Measurements from ENCODE around the gene IL1RAPL2.
"Not testable (repeated sequence)": the region's sequence is repeated elsewhere in the genome, so short reads cannot be mapped to it uniquely, and the experiment has no call there.

Gene IL1RAPL2

DNA sequence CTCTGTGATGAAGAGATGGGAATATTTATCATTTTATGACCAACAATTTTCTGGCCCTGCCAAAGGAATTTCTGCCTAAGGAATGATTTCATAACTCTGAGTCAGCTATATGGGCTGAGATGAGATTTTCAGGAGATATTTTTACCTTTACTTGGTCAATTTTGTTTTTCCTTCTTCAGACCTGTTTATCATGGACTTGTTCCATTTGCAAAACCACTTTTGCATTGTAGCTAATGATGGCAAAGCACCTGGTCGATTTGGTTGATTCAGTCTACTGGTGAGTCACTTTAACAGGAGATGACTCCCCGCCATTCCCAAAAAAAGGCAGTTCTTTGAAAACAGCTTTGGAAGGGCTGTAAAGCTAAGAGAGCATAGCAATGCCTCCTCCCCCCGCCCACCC is 601.2 kb downstream of the IL1RAPL2 start:
- no peak for DNase-seq (ENCODE audit: low read depth in 3 of 3)

DNA sequence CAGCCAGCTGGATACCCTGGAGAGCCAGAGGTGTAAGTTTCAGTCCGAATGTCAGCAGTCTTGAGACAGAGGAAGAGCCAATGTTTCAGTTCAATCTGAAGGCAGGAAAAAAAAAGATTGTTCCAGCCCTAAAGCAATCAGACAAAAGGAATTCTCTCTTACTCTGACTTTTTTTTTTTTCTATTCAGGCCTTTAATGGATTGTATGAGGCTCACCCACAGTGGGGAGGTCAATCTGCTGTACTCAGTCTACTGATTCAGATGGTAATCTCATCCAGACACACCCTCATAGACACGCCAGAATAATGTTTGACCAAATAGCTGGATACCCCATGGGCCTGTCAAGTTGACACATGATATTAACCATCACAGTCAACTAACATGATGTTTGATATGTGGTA is 602.6 kb downstream of the IL1RAPL2 start:
- DNase-seq (ENCODE audit: low read depth in 3 of 3): no peak

GRCh38 chrX:105173071-105173470 is 607.1 kb downstream of the IL1RAPL2 start:
- DNase-seq (ENCODE audit: low read depth in 3 of 3): no peak

GRCh38 chrX:105179644-105180043 is 613.6 kb downstream of the IL1RAPL2 start:
- no peak for DNase-seq (ENCODE audit: low read depth in 3 of 3)

DNA sequence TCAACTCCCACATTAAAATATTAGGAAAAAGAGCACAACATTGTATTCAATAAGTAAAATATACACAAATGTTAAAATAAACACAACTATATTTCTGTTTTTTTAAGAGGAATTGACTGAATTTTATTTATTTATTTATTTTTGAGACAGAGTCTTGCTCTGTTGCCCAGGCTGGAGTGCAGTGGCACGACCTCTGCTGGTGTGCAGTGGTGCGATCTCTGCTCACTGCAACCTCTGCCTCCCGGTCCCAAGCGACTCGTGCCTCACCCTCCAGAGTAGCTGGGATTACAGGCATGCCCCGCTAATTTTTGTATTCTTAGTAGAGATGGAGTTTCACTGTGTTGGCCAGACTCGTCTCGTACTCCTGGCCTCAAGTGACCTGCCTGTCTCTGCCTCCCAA is 623.1 kb downstream of the IL1RAPL2 start:
- DNase-seq (ENCODE audit: low read depth in 3 of 3): no peak

GRCh38 chrX:105190252-105190853 is 624.4 kb downstream of the IL1RAPL2 start:
- no peak for DNase-seq (ENCODE audit: low read depth in 3 of 3)

DNA sequence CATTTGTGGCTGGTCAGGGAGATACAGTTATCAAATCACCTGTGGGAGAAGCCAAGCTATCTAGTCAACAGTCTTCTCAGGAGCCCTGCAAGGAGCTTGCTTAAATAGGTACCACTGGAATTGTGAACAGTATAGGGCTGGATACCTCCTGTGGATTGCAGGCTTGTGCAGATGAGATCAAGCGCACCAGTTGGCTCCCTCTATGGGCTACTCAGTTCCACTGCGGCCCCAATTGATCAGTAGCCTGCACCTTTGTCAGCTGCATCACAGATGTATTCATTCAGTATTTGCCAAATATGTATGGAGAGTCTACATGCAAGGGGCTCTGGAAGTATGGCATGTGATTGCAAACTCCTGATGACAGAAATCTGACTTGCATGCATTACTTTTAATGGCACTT is 625.9 kb downstream of the IL1RAPL2 start:
- DNase-seq (ENCODE audit: low read depth in 3 of 3): no peak

- DNase-seq (ENCODE audit: low read depth in 3 of 3): no peak
Observed at GRCh38 chrX:105209406-105209805, 643.4 kb downstream of the IL1RAPL2 start.

GRCh38 chrX:105210258-105210657 is 644.3 kb downstream of the IL1RAPL2 start:
- no peak for DNase-seq (ENCODE audit: low read depth in 3 of 3)

GRCh38 chrX:105211066-105211575 is 645.1 kb downstream of the IL1RAPL2 start:
- DNase-seq (ENCODE audit: low read depth in 3 of 3): no peak

DNA sequence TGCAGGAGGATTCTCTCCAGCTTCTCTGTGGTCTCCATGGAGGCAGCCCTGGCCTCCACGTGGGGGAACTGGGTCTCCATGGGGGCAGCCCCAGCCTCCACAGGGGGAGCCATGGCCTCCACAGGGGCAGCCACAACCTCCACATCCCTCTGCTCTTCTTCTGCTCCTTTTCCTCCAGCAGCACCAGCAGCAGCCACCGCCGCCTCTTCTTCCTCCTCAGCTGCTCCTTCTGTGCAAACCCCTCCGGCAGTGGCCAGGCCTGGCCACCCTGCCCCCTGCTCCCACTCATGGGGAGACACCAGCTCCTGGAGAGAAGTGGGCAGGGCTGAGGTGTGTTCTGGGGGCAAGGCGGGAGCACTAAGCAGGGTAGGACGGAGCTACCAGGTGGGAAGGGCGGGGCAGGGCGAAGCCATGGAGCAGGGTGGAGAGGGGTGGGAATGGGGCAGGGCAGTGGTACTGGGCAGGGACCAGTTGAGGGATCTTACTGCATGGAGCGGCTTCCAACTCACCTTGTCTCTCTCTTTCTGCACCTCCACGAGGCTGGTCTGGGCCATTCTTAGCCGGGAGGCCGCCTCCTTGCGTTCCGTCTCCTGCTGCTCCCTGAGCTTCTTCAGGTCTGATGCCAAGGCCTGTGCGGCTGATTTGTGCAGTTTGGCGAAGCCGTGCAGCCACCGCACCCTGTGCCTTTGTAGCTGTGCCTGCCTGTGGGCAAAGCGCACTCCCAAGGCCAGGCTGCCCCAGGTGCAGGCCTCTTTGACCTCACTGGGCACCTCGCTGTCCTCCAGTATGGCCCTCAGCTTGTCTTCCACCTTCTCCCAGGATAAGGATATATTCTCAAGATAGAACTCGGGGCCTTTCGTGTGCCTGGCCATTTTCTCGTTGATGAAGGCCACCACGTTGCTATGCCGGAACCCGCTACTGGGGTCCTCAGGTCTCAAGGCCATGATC is 653.7 kb downstream of the IL1RAPL2 start:
- DNase-seq (ENCODE audit: low read depth in 3 of 3): no peak

DNA sequence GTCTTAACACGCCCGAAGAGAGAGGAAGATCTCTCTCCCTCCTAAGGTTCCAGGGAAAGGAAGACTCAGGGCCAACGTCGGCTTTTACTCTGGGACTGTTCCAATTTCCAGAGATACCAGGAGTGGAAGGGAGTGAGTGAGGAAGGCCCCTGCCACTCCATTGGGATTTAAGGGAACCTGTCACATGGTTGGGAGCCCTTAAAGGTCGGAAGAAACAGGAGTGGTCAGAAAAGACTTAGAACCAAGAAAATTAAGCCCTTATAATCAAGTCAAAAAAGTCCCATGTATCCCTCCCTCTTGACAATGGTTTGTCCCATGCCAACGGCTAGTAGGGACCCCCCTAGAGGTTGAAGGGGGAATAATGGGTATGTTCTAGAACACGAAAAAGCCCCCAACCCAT is 654.6 kb downstream of the IL1RAPL2 start, which contains the start of gene TEX13A:
TEX13A (minus strand) TSS at position 59 of the 400 bp plus-strand sequence. CDS start 297 bp downstream, outside the sequence.
- DNase-seq (ENCODE audit: low read depth in 3 of 3): no peak

- no peak for DNase-seq (ENCODE audit: low read depth in 3 of 3)
Observed at GRCh38 chrX:105221374-105221773, 655.4 kb downstream of the IL1RAPL2 start.

- no peak for DNase-seq (ENCODE audit: low read depth in 3 of 3)
Observed at GRCh38 chrX:105226499-105226898, 660.5 kb downstream of the IL1RAPL2 start.

- DNase-seq (ENCODE audit: low read depth in 3 of 3): no peak
Observed at GRCh38 chrX:105228602-105229001, 662.6 kb downstream of the IL1RAPL2 start.

GRCh38 chrX:105229146-105229545 is 663.1 kb downstream of the IL1RAPL2 start:
- no peak for DNase-seq (ENCODE audit: low read depth in 3 of 3)

GRCh38 chrX:105237407-105237806 is 671.4 kb downstream of the IL1RAPL2 start:
- not testable (repeated sequence) for DNase-seq (ENCODE audit: low read depth in 3 of 3)

GRCh38 chrX:105241056-105241455 is 675.1 kb downstream of the IL1RAPL2 start:
- no peak for DNase-seq (ENCODE audit: low read depth in 3 of 3)

GRCh38 chrX:105260291-105261043 is 694.5 kb downstream of the IL1RAPL2 start:
- DNase-seq (ENCODE audit: low read depth in 3 of 3): no peak

GRCh38 chrX:105263171-105263570 is 697.2 kb downstream of the IL1RAPL2 start:
- DNase-seq (ENCODE audit: low read depth in 3 of 3): no peak

GRCh38 chrX:105263801-105264200 is 697.8 kb downstream of the IL1RAPL2 start:
- DNase-seq (ENCODE audit: low read depth in 3 of 3): no peak

GRCh38 chrX:105265093-105265492 is 699.1 kb downstream of the IL1RAPL2 start:
- DNase-seq (ENCODE audit: low read depth in 3 of 3): no peak
